Nephron progenitor cell (in vitro differentiated cells): Measurements from ENCODE around the gene CLEC16A.

ENCODE experiments used
- DNase-seq: peaks from one replicate; pipeline ENCODE4 v3.0.0; 2021
- H3K27ac Mint-ChIP-seq: 2 replicates; pipeline ENCODE4 v1.8.0; 2021; ENCODE audit warnings: mild to moderate bottlenecking, moderate library complexity, mixed read lengths
- H3K27me3 Mint-ChIP-seq: 2 replicates; pipeline ENCODE4 v1.8.0; 2021; ENCODE audit warnings: mild to moderate bottlenecking, low read depth, mixed read lengths; ENCODE audit not compliant: poor library complexity
- H3K36me3 Mint-ChIP-seq: 2 replicates; pipeline ENCODE4 v1.8.0; 2021; ENCODE audit warnings: low read depth, mixed read lengths
- H3K4me1 Mint-ChIP-seq: 2 replicates; pipeline ENCODE4 v1.8.0; 2021; ENCODE audit warnings: mixed read lengths
- H3K4me3 Mint-ChIP-seq: 2 replicates; pipeline ENCODE4 v1.8.0; 2021; ENCODE audit warnings: mild to moderate bottlenecking, moderate library complexity, mixed read lengths
- H3K9me3 Mint-ChIP-seq: 2 replicates; pipeline ENCODE4 v1.8.0; 2021; ENCODE audit warnings: mild to moderate bottlenecking, moderate library complexity, mixed read lengths
- CTCF ChIP-seq: fragments of 200-600 bp; sonication (generic); IDR thresholded peaks from 2 replicates; pipeline ENCODE4 v1.5.0; 2021; ENCODE audit warnings: antibody characterized with exemption

CLEC16A gene

GRCh38 chr16:11140867-11141266, 196.5 kb downstream of the CLEC16A start:
- peaks cover 63% of the 10 kb centered on the region for H3K4me1 Mint-ChIP-seq
- peaks cover 10% of the 10 kb centered on the region for H3K27me3 Mint-ChIP-seq
- H3K36me3 Mint-ChIP-seq = no peaks in the 10 kb centered on the region
- H3K9me3 Mint-ChIP-seq = no peaks in the 10 kb centered on the region
- H3K27ac Mint-ChIP-seq = no peak overlapping the region
- no peak for TF ChIP-seq CTCF
- no peak overlapping the region for H3K4me3 Mint-ChIP-seq
- DNase-seq = no peak

- no peaks in the 10 kb centered on the region for H3K36me3 Mint-ChIP-seq
- no peak for TF ChIP-seq CTCF
- DNase-seq = no peak
- H3K27me3 Mint-ChIP-seq = peaks cover 10% of the 10 kb centered on the region
- H3K4me3 Mint-ChIP-seq = no peak overlapping the region
- peaks cover 63% of the 10 kb centered on the region for H3K4me1 Mint-ChIP-seq
- no peak overlapping the region for H3K27ac Mint-ChIP-seq
- H3K9me3 Mint-ChIP-seq = no peaks in the 10 kb centered on the region
Observed at GRCh38 chr16:11141409-11142260, 197.3 kb downstream of the CLEC16A start.

- peaks cover 12% of the 10 kb centered on the region for H3K27me3 Mint-ChIP-seq
- TF ChIP-seq CTCF = no peak
- DNase-seq = no peak
- peaks cover 63% of the 10 kb centered on the region for H3K4me1 Mint-ChIP-seq
- H3K4me3 Mint-ChIP-seq = no peak overlapping the region
- no peaks in the 10 kb centered on the region for H3K9me3 Mint-ChIP-seq
- H3K27ac Mint-ChIP-seq = no peak overlapping the region
- no peaks in the 10 kb centered on the region for H3K36me3 Mint-ChIP-seq
Observed at GRCh38 chr16:11142261-11142630, 197.9 kb downstream of the CLEC16A start.

GRCh38 chr16:11142951-11143350, 198.6 kb downstream of the CLEC16A start:
- no peak for DNase-seq
- peaks cover 57% of the 10 kb centered on the region for H3K4me1 Mint-ChIP-seq
- H3K27ac Mint-ChIP-seq = no peak overlapping the region
- no peaks in the 10 kb centered on the region for H3K9me3 Mint-ChIP-seq
- peaks cover 11% of the 10 kb centered on the region for H3K27me3 Mint-ChIP-seq
- H3K4me3 Mint-ChIP-seq = no peak overlapping the region
- TF ChIP-seq CTCF = no peak
- H3K36me3 Mint-ChIP-seq = no peaks in the 10 kb centered on the region

DNA sequence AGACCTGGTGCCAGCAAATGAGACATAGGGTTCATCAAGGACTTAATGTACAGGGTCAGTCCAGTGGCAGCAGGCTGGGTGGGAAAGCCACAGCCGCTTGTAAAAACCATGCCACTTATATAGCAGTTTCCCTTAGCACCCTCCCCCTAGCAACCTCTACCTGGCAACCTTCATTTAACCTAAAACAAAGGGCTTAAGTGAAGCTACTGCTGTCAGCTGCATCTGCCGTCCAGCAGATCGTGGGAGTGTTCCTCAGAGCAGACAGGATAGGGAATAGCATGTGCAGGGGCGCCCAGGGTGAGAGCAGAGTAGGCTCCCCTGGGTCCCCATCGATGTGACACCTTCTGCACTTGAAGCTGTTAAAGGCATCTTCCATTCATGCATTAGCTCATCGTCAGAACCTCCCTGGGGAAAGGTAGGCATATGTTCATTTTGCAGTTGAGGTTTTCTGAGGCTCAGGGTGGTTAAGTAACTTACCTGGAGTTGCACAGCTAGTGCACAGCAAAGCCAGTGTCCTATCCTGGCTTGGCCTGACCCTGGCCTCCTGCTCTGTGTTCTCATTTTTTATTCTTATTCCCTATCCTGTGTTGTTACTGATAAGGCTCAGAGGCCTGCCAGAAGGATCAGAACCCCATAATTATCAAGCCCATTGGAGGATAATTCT, 199.1 kb downstream of the CLEC16A start:
- Mint-ChIP-seq H3K27me3 (peaks cover 11% of the 10 kb centered on the region), H3K4me3 (no peak overlapping the region), H3K9me3 (no peaks in the 10 kb centered on the region), H3K36me3 (no peaks in the 10 kb centered on the region), H3K4me1 (peaks cover 52% of the 10 kb centered on the region), H3K27ac (no peak overlapping the region)
- DNase-seq = no peak
- no peak for TF ChIP-seq CTCF
